HL-60 (cell line): Measurements from ENCODE around the gene NBL1.

Experiments
- DNase-seq, 2 experiments: peaks; one replicate each; pipeline ENCODE4 v3.0.0-alpha.2; 2010 to 2020; ENCODE audit warnings: low read depth in 1 of 2, low spot score in 1 of 2
- H3K27ac ChIP-seq: fragments of 250-450 bp; sonication (Bioruptor Pico); replicated peaks from 2 replicates; pipeline ENCODE4 v1.5.1; 2020; ENCODE audit warnings: mild to moderate bottlenecking, moderate library complexity
- H3K27me3 ChIP-seq: fragments of 250-450 bp; sonication (Bioruptor Pico); 2 replicates; pipeline ENCODE4 v1.5.1; 2021; ENCODE audit warnings: mild to moderate bottlenecking, moderate library complexity; ENCODE audit not compliant: insufficient read depth, poor library complexity, severe bottlenecking
- H3K4me3 ChIP-seq: replicated peaks from 2 replicates; pipeline ENCODE4 v1.5.1; 2011; ENCODE audit warnings: mild to moderate bottlenecking, control low read depth, low read length; ENCODE audit not compliant: insufficient read depth
- GABPA ChIP-seq: IDR thresholded peaks from 2 replicates; pipeline ENCODE4 v1.6.1; 2012; ENCODE audit warnings: low read depth
- POLR2AphosphoS5 ChIP-seq: IDR thresholded peaks from 2 replicates; pipeline ENCODE4 v1.6.1; 2012; ENCODE audit warnings: low read depth
- REST ChIP-seq: IDR thresholded peaks from 2 replicates; pipeline ENCODE4 v1.6.1; 2012; ENCODE audit warnings: low read depth; ENCODE audit not compliant: insufficient replicate concordance
- SPI1 ChIP-seq: IDR thresholded peaks from 2 replicates; pipeline ENCODE4 v1.6.1; 2012; ENCODE audit warnings: low read depth, mild to moderate bottlenecking, borderline replicate concordance
- TF ChIP-seq, protein P1 (sequence below): IDR thresholded peaks from one replicate; pipeline ENCODE4 v1.5.1; 2011; ENCODE audit warnings: low read length, control low read depth, inconsistent platforms; ENCODE audit not compliant: insufficient read depth

Gene NBL1

DNA sequence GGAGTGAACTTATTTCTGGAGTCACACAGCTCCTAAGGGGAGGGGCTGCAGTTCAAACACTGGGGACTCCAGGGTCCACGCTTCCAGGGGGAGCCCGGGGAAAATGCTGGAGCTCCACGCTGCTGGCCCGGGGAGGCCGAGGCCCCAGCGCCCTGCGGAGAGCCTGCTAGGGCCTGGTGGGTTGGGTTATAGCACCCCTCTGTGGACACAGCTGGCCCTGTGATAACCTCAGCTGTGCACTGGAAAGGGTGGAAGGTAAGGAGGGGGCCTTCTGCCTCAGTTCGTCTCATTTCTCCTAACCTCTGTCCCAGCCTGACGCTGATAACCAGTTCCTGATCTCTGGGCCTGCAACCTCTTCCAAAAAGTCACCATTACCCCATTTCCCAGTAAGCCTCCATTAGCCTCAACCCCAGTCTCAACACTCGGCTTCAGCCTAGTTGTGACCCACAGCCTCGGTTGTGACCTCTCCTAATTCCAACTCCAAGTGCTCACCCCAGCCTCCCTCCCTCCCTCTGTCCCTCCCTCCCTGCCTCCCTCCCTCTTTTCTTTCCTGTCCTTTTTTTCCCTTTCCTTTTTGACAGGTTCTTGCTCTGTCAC lies 7.1 kb downstream of the NBL1 start:
- H3K27ac ChIP-seq = no peak overlapping the region
- no peaks in the 10 kb centered on the region for H3K27me3 ChIP-seq
- no peak overlapping the region for H3K4me3 ChIP-seq
- DNase-seq = peak in 1 of 2 experiments; percentile 57
- no peak for TF ChIP-seq REST
- TF ChIP-seq, protein P1, sequence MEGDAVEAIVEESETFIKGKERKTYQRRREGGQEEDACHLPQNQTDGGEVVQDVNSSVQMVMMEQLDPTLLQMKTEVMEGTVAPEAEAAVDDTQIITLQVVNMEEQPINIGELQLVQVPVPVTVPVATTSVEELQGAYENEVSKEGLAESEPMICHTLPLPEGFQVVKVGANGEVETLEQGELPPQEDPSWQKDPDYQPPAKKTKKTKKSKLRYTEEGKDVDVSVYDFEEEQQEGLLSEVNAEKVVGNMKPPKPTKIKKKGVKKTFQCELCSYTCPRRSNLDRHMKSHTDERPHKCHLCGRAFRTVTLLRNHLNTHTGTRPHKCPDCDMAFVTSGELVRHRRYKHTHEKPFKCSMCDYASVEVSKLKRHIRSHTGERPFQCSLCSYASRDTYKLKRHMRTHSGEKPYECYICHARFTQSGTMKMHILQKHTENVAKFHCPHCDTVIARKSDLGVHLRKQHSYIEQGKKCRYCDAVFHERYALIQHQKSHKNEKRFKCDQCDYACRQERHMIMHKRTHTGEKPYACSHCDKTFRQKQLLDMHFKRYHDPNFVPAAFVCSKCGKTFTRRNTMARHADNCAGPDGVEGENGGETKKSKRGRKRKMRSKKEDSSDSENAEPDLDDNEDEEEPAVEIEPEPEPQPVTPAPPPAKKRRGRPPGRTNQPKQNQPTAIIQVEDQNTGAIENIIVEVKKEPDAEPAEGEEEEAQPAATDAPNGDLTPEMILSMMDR = peak; percentile 82

DNA sequence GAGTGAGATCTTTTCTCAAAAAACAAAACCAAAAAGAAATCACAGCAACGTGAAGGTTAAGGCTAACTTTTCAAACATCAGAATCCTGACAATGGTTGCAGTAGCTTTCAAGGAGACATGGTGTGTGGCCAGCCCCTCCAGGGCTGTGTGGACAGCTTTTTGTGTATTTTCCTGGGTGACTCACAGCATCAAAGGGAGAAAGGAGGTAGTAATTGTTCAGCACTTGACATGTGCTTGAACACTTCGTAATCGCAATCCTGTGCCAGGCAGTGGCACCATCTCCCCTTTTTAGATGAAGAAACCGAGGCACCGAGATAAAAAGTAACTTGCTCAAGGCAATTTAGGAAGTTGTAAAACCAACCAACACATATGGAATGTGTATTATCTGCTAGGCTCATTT lies 10.3 kb downstream of the NBL1 start:
- no peak overlapping the region for H3K27ac ChIP-seq
- no peak for DNase-seq
- TF ChIP-seq, protein P1 = no peak
- no peak for TF ChIP-seq GABPA
- no peak for TF ChIP-seq POLR2AphosphoS5
- no peak for TF ChIP-seq SPI1
- no peak for TF ChIP-seq REST
- no peak overlapping the region for H3K4me3 ChIP-seq
- H3K27me3 ChIP-seq = no peaks in the 10 kb centered on the region

DNA sequence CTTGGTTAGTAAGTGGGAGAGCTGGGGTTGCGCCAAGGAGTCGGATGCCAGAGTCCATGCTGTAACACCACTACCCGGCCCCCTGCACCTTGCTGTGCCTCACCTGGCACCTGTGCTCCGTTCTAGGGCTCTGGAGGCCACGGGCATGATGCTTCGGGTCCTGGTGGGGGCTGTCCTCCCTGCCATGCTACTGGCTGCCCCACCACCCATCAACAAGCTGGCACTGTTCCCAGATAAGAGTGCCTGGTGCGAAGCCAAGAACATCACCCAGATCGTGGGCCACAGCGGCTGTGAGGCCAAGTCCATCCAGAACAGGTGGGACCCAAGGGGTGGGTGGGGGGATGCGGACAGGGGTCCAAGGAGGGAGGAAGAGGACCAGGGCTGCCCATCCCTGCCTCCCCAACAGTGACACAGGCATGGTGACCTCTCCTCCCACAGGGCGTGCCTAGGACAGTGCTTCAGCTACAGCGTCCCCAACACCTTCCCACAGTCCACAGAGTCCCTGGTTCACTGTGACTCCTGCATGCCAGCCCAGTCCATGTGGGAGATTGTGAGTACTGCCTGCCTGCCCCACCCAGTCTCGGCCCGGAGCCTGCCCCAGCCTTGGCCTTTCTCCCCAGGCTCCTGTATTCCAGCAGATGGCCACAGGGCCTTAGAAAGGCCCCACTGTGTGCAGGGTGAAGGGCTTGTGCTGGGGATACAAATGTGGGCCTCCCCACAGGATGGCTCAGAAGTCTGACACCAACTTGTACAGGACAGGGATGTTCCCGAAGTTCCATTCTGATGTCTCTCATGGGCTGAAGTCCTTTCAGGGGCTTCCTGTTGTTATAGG lies 11.0 kb downstream of the NBL1 start:
- TF ChIP-seq GABPA = no peak
- TF ChIP-seq POLR2AphosphoS5 = no peak
- TF ChIP-seq SPI1 = no peak
- TF ChIP-seq REST = no peak
- TF ChIP-seq, protein P1 = no peak
- Histone ChIP-seq H3K4me3 (no peak overlapping the region), H3K27me3 (no peaks in the 10 kb centered on the region), H3K27ac (no peak overlapping the region)
- no peak for DNase-seq
